ENCODE results near the gene NCS1. TPM values are rescaled to one million over a fixed set of nuclear protein-coding genes. Genes with fewer than 3 reads are reported as not detected.

NCS1 gene
- total and polyA plus RNA-seq, 8 donors, result 16.7 to 24.9 (median 19.7) TPM

DNA sequence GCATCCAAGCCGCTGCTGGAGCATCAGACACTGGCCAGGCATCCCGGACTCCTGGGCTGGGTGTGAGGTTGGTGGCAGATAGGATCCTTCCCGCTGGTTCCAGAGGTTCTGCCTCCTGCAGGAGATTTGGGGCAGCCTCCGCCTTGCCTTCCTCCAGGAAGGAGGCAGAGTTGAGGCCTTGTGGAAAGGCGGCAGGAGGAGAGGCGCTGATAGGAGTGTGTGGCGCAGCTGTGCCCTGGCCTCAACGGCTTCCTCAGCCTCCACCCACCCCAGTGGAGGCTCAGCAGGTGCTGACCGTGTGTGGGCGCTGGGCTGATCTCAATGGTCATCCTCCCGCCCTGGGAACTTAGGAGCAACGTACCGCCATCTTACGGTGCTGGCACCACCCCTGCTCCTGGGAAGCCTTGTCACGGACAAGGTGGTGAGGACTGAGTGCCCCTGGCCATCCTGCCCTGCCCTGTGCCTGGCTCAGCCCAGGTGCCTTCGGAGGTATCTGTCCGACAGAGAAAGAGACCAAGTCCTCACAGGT is 10.2 kb downstream of the NCS1 start:
- no peak for DNase-seq
- Histone ChIP-seq H3K9me3 (no peaks in the 10 kb centered on the region), H3K4me1 (no peaks in the 10 kb centered on the region), H3K36me3 (no peaks in the 10 kb centered on the region), H3K27ac (no peak overlapping the region), H3K4me3 (no peak overlapping the region), H3K27me3 (no peaks in the 10 kb centered on the region)
- TF ChIP-seq, protein P1, sequence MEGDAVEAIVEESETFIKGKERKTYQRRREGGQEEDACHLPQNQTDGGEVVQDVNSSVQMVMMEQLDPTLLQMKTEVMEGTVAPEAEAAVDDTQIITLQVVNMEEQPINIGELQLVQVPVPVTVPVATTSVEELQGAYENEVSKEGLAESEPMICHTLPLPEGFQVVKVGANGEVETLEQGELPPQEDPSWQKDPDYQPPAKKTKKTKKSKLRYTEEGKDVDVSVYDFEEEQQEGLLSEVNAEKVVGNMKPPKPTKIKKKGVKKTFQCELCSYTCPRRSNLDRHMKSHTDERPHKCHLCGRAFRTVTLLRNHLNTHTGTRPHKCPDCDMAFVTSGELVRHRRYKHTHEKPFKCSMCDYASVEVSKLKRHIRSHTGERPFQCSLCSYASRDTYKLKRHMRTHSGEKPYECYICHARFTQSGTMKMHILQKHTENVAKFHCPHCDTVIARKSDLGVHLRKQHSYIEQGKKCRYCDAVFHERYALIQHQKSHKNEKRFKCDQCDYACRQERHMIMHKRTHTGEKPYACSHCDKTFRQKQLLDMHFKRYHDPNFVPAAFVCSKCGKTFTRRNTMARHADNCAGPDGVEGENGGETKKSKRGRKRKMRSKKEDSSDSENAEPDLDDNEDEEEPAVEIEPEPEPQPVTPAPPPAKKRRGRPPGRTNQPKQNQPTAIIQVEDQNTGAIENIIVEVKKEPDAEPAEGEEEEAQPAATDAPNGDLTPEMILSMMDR (IDR thresholded peaks at IDR 0.05), result no peak
- intact Hi-C loops (cut with DNase I), result no loop called here
- ATAC-seq, result no peak

DNA sequence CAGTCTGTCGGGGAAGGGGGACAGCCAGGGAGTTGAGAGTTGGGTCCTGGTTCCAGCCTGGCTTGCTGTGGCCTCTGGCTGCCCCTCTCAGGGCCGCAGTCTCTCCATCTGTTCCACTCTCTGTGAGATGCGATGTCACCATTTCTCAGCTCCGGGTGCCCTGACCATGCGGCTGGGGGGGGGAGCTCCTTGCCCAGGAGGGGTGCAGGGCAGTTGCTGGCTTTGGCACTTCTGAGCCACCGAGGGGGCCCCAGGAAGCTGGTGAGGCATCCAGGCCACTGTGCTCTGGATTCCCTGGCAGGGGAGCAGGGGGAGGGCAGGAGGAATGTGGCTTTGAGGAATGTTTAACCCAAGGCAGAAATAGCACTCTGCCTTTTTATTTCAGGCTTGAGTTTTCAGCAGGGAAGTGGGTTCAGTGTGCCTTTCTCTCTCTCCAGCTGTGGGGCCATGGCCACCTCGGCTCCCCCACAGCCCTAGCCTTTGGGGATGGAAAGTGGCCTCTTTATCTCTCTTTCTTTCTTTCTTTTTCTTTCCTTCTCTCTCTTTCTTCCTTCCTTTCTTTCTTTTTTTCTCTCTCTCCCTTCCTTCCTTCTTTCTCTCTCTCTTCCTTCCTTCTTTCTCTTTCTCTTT is 11.0 kb downstream of the NCS1 start:
- Histone ChIP-seq H3K36me3 (no peaks in the 10 kb centered on the region), H3K27ac (peak overlapping the region in 1 of 2 donors; percentile 1), H3K4me3 (no peak overlapping the region), H3K4me1 (no peaks in the 10 kb centered on the region), H3K9me3 (no peaks in the 10 kb centered on the region), H3K27me3 (no peaks in the 10 kb centered on the region)
- TF ChIP-seq, protein P1 (IDR thresholded peaks at IDR 0.05), result no peak
- DNase-seq (peak in 2 of 4 donors; percentile 57 to 67), ATAC-seq (peak; percentile 17)
- intact Hi-C loops (cut with DNase I), result no loop called here

GRCh38 chr9:130185017-130185416 is 12.8 kb downstream of the NCS1 start:
- H3K27ac ChIP-seq, result peak overlapping the region in 1 of 2 donors; percentile 33
- no peak overlapping the region for H3K4me3 ChIP-seq
- TF ChIP-seq, protein P1 (IDR thresholded peaks at IDR 0.05), result no peak
- H3K36me3 ChIP-seq, result no peaks in the 10 kb centered on the region
- no peaks in the 10 kb centered on the region for H3K27me3 ChIP-seq
- no peak for ATAC-seq
- no peak for DNase-seq
- H3K9me3 ChIP-seq, result no peaks in the 10 kb centered on the region
- intact Hi-C loops (cut with DNase I), result no loop called here
- no peaks in the 10 kb centered on the region for H3K4me1 ChIP-seq

DNA sequence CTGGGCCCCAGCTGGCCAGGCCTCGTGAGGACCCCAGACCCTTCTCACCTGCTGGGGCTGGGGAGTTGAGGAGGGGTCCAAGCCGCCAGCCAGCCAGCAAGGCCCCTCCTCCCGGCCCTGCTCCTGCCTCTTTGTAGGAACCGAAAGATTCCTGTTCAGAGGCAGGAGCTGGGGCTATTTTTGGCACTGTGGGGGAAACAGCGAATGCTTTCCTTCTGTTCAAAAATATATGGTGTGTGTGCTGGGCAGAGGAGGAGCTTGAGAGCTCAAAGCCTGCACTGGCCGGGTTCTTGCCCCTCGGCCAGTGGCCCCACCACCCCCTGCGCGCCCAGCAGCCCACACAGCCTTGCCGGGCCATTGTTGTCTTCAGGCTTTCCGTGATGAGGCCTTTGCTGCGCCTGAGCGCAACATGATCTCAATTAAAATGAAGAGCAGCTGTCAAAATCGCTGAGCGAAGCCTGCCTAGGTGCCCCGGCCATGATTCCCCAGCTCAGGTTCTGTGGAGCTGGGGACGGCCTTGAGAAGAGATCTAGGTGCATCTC is 13.4 kb downstream of the NCS1 start:
- DNase-seq, result peak in 1 of 4 donors; percentile 64
- no peaks in the 10 kb centered on the region for H3K36me3 ChIP-seq
- H3K9me3 ChIP-seq, result no peaks in the 10 kb centered on the region
- H3K4me3 ChIP-seq, result no peak overlapping the region
- no peaks in the 10 kb centered on the region for H3K4me1 ChIP-seq
- intact Hi-C loops (cut with DNase I), result no loop called here
- ATAC-seq, result no peak
- TF ChIP-seq, protein P1 (IDR thresholded peaks at IDR 0.05), result no peak
- H3K27ac ChIP-seq, result peak overlapping the region in 1 of 2 donors; percentile 33
- H3K27me3 ChIP-seq, result no peaks in the 10 kb centered on the region

- no peak for ATAC-seq
- Histone ChIP-seq H3K4me1 (no peaks in the 10 kb centered on the region), H3K27me3 (no peaks in the 10 kb centered on the region), H3K27ac (peak overlapping the region in 1 of 2 donors; percentile 13), H3K4me3 (no peak overlapping the region), H3K9me3 (no peaks in the 10 kb centered on the region), H3K36me3 (no peaks in the 10 kb centered on the region)
- intact Hi-C loops (cut with DNase I), result no loop called here
- TF ChIP-seq, protein P1 (IDR thresholded peaks at IDR 0.05), result no peak
- DNase-seq, result peak in 1 of 4 donors; percentile 51
These were observed 13.8 kb downstream of the NCS1 start for GRCh38 chr9:130186051-130186450.
